SH-SY5Y (cell line): ENCODE measurements around the gene GFER.

ENCODE experiments used
- GATA2 ChIP-seq: IDR thresholded peaks from 2 replicates; pipeline ENCODE4 v1.6.1; 2011; ENCODE audit warnings: mild to moderate bottlenecking, low read depth, low read length
- GATA3 ChIP-seq: IDR thresholded peaks from 2 replicates; pipeline ENCODE4 v1.6.1; 2011; ENCODE audit warnings: low read depth, mild to moderate bottlenecking, low read length, moderate library complexity

Gene GFER

DNA sequence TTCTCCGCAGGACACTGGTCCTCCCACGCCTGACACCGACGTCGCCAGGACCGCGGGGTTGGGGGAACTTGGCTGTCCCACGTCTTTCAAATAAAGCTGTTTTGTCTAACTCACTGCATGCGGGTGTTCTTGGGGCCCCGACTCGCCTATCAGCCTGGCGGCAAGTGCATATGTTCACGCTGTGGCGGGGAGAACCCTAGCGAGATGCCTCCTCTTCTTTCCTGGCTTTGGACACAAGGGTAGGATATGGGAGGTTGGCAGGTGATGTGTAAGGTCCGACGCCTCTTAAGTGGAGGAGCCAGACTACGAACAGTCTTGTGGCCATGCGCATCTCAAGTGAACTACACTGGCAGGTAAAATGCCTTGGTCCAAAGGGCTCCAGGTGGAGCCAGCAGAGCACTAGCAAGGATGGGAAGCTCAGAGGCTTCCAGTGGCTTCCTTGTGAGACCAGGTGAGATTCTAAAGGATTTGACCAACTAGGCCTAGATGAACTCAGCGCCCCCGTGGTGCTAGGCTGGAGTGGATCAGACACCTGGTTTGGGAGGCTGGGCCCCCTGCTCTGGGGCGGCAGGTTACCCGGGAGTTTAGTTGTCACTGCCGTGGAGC, 18.5 kb upstream of the GFER start:
- TF ChIP-seq GATA3 (no peak), GATA2 (no peak)

DNA sequence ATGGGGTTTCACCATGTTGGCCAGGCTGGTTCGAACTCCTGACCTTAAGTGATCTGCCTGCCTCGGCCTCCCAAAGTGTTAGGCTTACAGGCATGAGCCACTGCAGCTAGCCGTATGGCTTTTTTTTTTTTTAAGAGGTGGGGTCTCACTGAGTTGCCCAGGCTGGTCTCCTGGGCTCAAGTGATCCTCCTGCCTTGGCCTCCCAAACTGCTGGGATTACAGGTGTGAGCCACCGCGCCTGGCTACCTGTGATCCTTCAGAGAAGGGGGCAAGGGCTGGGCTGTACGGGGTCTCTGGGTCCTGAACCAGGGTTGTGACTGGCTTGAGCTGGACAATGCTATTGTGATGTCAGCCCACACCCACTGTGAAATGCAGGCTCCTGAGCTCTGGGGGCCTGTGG, 17.5 kb upstream of the GFER start, which contains the start of gene RNF151:
TSS of gene RNF151 (plus strand) at position 397 of the 400 bp plus-strand sequence. CDS start 26 bp downstream, outside the sequence.
- TF ChIP-seq GATA2, result no peak
- no peak for TF ChIP-seq GATA3

DNA sequence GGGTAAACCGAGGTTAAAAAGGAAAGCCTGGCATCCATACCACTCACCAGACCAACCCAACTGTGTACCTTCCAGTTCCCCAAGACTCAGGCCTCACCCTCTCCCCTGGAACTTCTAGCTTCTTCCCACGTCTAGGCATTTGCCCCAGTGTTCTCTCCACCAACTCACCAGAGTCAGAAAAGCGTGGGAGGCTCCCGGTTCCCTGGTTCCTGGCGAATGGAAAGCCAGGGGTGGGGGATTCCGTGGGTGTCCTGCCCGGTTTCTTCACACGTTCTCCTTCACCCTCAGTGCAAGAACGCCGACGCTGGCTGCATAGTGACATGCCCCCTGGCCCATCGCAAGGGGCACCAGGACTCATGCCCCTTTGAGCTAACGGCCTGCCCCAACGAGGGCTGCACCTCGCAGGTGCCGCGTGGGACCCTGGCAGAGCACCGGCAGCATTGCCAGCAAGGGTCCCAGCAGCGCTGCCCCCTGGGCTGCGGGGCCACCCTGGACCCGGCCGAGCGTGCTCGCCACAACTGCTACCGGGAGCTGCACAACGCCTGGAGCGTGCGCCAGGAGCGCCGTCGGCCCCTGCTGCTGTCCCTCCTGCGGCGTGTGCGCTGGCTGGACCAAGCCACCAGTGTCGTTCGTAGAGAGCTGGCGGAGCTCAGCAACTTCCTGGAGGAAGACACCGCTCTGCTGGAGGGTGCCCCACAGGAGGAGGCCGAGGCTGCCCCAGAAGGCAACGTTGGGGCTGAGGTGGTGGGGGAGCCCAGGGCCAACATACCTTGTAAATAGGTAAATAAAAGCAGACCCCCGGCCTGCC, 15.6 kb upstream of the GFER start:
- TF ChIP-seq GATA3 (no peak), GATA2 (no peak)

DNA sequence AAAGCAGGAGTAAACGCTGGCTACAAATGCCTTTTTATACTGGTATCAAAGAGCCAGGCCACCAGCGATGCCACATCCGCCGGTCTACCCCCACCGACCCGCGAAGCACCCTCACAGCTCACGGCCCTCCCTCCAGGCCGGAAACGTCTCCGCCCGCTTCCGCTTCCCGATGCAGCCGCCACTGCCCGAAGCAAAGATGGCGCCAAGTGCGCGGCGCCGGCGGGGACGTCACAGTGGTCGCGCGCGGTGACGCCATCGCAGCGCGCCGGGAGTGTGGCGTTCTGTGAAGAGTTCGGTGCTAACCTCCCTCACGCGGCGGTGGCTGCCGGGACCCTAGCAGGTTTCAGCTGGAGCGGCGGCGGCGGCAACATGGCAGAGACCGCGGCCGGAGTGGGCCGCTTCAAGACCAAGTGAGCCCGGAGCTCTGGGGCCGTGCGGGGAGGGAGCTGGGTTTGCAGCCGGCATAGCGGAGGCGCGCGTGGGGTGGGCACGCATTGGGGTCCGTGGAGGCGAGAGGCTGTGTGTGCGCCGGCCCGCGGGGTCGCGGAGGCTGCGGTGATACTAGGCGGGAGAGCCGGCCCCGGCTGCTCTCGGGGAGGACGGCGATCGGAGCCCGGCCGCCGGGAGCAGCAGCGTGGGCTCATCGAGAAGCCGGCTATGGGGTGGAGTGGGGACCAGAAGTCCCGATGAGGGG, 12.1 kb upstream of the GFER start, which contains the start of gene TBL3:
TSS of gene TBL3 (plus strand) at position 258 of the 694 bp plus-strand sequence. CDS start at position 370, 112 bp downstream.
- TF ChIP-seq GATA3 (no peak), GATA2 (peak; percentile 15; the same call in 1 of the 2 replicates)

DNA sequence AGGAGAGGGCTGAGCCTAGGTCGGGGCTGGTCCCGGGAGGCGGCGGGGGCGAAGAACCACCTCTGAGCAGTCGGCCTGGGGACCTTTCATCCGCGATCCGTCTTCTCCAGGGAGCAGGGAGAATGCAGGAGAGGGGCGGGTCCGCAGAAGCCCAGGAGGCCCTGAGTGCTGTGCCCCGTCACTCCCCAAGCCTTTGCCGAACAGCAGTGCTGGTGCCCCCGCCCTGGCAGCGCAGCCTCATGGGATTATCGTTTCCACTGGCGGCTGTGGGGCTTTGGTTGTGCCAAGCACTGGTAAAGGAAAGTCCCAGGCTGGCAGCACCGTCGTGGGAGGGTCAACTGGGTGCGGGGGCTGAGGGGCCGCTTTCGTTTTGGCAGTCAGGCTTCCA, 11.5 kb upstream of the GFER start:
- no peak for TF ChIP-seq GATA3
- TF ChIP-seq GATA2, result no peak

DNA sequence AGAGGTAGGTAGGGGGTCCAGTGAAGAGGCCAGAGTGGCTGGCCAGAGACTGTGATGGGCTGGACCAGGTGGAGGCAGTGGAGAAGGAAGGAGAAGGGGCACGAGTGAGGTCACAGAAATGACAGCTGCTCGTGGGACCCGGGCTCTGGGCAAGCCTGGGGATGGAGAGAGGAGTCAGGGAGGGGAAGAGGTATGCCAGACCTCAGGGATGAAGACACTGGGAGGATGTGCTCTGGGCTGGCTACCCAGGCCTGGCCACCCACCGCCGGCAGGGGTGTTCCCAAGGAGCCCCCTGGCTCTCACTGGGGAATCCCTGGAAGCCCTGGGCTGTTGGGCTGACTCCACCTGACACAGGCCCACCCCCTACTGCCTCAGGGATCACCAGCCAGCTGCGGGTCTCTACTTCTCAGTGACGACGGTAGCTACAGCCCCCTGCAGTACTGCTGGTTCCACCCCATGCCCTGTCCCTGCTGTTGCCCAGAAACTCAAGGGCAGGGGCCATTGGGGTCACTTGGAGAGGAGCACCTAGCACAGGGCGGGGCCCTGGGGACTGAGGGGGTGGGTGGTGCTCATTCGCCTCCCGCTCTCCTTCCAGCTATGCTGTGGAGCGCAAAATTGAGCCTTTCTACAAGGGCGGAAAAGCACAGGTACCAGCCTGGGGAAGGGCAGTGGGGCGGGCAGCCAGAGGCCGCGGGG, 10.4 kb upstream of the GFER start:
- TF ChIP-seq GATA2 (no peak), GATA3 (no peak)

DNA sequence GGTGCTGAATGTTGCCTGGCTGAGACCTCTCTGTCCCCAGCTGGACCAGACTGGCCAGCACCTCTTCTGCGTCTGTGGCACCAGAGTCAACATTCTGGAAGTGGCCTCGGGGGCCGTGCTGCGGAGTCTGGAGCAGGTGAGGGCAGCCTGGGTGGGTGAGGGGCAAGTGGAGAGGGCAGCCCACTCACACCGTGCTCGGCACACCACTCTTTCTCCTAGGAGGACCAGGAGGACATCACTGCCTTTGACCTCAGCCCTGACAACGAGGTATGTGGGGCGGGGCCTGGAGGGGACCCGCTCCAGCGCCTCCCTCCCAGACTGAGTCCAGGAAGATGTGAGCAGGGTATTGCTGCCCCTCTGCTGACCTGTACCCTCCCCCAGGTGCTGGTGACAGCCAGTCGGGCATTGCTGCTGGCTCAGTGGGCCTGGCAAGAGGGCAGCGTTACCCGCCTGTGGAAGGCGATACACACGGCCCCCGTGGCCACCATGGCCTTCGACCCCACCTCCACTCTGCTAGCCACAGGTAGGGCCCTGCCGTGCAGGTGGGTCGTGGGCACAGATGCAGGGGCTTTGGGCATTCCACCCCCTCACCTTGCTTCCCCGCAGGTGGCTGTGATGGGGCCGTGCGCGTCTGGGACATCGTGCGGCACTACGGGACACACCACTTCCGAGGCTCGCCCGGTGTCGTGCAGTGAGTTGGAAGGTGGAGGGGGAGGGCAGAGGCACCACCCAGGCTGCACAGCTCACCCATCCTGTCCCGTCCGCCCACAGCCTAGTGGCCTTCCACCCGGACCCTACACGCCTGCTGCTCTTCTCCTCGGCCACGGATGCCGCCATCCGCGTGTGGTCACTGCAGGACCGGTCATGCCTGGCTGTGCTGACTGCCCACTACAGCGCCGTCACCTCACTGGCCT, 9.6 kb upstream of the GFER start:
- no peak for TF ChIP-seq GATA3
- no peak for TF ChIP-seq GATA2

DNA sequence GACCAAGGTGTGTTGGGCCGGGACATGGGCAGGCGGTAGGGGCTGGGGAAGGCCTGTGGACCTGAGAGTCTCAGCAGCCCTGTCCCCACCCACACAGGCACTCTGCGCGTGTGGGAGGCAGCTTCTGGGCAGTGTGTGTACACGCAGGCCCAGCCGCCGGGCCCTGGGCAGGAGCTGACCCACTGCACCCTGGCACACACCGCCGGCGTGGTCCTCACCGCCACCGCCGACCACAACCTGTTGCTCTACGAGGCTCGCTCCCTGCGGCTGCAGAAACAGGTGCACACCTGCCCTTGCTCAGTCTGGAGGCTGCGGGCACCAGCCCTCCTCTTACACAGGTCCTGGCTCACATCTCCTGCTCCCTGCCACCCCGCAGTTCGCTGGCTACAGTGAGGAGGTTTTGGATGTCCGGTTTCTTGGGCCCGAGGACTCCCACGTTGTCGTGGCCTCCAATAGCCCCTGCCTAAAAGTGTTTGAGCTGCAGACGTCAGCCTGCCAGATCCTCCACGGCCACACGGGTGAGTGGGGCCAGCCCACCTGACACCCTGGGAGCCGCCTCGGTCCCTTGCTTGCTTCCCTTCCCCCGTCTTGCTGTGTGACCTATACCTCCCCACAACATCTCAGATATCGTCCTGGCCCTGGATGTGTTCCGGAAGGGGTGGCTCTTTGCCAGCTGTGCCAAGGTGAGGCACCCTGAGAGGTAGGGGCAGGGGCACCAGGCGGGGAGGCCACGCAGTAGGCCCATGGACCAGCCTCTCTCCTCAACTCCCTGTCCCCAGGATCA, 8.4 kb upstream of the GFER start:
- TF ChIP-seq GATA3, result no peak
- no peak for TF ChIP-seq GATA2

DNA sequence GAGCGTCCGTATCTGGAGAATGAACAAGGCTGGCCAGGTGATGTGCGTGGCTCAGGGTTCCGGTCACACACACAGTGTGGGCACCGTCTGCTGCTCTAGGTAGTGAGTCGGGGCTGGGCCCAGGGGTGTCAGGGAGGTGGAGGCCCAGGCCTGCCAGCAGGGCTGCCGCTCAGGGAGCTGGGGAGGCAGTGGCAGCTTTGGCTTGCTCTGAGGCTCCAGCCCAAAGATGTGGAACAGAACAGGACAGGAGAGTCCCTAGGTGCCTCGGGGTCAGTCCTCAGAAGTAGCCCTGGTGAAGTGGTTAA, 7.8 kb upstream of the GFER start:
- TF ChIP-seq GATA2 (no peak), GATA3 (no peak)

DNA sequence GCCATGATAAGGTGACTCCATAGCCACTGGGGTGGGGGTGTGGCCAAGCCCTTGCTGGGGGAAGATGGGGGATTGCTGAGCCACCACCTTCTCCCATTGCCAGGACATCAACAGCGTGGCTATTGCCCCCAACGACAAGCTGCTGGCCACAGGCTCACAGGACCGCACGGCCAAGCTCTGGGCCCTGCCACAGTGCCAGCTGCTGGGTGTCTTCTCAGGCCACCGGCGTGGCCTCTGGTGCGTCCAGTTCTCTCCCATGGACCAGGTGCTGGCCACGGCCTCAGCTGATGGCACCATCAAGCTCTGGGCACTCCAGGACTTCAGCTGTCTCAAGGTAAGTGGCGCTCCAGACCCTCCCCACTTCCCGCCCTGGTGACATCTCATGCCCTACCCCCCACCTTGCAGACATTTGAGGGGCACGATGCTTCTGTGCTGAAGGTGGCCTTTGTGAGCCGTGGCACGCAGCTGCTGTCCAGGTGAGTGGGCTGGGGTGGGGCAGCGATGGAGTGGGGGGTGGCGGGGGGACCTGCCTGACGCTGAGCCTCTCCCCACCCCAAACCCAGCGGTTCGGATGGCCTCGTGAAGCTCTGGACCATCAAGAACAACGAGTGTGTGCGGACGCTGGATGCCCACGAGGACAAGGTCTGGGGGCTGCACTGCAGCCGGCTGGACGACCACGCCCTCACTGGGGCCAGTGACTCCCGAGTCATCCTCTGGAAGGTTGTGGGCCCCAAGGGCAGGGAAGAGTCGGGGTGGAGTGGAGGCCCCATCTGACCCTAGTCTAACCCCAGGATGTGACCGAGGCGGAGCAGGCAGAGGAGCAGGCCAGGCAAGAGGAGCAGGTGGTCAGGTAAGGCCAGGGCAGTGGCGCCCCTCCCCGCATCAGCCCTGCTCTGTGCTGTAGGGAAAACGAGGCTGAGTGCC, 6.8 kb upstream of the GFER start:
- no peak for TF ChIP-seq GATA3
- TF ChIP-seq GATA2, result no peak

DNA sequence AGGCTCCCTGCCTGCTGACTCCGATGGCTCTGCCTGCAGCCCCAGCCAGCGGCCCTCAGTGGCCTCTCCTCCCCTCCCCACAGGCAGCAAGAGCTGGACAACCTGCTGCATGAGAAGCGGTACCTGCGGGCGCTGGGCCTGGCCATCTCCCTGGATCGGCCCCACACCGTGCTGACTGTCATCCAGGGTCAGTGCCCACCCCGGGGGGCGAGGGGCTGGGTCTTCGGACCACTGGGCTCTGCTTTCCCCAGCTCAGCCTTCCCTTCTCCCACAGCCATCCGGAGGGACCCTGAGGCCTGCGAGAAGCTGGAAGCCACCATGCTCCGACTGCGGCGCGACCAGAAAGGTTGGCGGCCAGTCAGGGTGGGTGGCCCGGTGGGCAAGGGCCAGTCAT, 6.1 kb upstream of the GFER start:
- TF ChIP-seq GATA3 (no peak), GATA2 (no peak)

DNA sequence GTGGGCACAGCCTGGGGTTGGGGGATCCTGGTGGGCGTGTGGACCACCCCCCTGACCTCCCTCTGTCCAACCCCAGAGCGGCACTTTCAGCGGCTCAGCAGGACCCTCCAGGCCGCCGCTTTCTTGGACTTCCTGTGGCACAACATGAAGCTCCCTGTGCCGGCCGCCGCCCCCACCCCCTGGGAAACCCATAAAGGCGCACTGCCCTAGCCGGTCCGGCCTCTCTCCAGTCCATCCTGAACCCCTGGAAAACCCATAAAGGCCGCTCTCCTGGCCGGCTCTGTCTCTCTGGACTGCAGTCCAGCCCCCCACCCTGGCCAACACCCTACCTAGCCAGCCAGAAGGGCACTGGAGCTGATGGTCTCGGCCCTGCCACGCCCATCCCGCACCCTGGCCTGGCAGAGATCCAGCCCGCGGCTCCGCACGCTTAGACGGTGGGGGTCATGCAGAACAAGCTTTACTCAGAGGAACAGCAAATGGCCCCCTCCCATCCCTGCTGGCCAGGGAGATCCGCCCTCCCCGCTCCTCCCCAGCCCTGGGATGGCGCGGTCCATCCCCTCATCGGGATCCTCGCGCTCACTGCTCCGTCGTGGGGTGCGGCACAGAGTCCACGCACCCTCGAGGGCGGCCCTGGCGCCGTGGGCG, 5.4 kb upstream of the GFER start:
- TF ChIP-seq GATA2 (no peak), GATA3 (no peak)
